ENCODE results near the gene DTD1. TPM values are rescaled to one million over a fixed set of nuclear protein-coding genes. Genes with fewer than 3 reads are reported as not detected.

The DTD1 gene
- total RNA-seq, 1 donor from 2014 or later, result 38.1 TPM

DNA sequence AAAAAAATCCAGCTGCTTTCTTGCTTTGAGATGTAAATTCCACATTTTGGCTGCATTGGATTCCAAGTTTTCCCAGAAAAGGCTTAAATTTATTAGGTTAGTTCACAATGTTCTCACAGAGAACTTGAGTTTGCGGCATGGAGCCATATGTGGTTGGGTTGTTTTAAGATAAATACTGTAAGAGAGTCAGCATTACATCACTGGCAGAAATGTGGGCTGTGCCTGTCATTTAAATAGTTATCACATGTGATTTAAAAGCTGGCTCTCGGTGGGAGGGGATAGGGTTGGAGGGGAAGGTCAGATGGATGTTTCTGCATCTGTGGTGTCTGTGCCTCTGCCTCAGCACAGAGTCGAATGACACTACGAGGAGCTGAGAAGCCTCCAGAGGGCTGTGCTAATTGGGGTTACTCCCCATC lies 151.9 kb downstream of the DTD1 start:
- Histone ChIP-seq H3K4me2 (ENCODE audit: low read length) (peak overlapping the region; percentile 46), H3K4me3 (ENCODE audit: insufficient read depth, low read depth, low read length) (no peak overlapping the region), H3K27ac (ENCODE audit: low read depth, low read length) (no peak overlapping the region), H3K36me3 (ENCODE audit: insufficient read depth, low read length) (peaks cover under 1% of the 10 kb centered on the region), H3K27me3 (ENCODE audit: insufficient read depth, low read length) (no peaks in the 10 kb centered on the region), H2AFZ (ENCODE audit: low read depth, low read length) (no peak overlapping the region), H3K79me2 (ENCODE audit: insufficient read depth, low read length) (no peaks in the 10 kb centered on the region), H3K4me1 (ENCODE audit: insufficient read depth, low read length) (peaks cover 11% of the 10 kb centered on the region), H3K9me3 (ENCODE audit: insufficient read depth, low read depth, low read length) (no peaks in the 10 kb centered on the region), H4K20me1 (ENCODE audit: insufficient read depth, low read length) (no peaks in the 10 kb centered on the region), H3K9ac (ENCODE audit: low read length) (peak overlapping the region; percentile 20)
- Mint-ChIP-seq H3K36me3 (ENCODE audit: low read depth, unreplicated experiment) (peaks cover 4% of the 10 kb centered on the region), H3K4me1 (ENCODE audit: low read depth, unreplicated experiment) (peaks cover 10% of the 10 kb centered on the region), H3K9me3 (ENCODE audit: unreplicated experiment) (peaks cover 2% of the 10 kb centered on the region), H3K27me3 (ENCODE audit: low read depth, unreplicated experiment) (no peaks in the 10 kb centered on the region), H3K4me3 (ENCODE audit: unreplicated experiment) (no peak overlapping the region), H3K27ac (ENCODE audit: unreplicated experiment) (no peak overlapping the region)
- no peak for TF ChIP-seq EZH2 (IDR thresholded peaks at IDR 0.05; ENCODE audit: insufficient read depth, low read length)
- TF ChIP-seq, protein P1, sequence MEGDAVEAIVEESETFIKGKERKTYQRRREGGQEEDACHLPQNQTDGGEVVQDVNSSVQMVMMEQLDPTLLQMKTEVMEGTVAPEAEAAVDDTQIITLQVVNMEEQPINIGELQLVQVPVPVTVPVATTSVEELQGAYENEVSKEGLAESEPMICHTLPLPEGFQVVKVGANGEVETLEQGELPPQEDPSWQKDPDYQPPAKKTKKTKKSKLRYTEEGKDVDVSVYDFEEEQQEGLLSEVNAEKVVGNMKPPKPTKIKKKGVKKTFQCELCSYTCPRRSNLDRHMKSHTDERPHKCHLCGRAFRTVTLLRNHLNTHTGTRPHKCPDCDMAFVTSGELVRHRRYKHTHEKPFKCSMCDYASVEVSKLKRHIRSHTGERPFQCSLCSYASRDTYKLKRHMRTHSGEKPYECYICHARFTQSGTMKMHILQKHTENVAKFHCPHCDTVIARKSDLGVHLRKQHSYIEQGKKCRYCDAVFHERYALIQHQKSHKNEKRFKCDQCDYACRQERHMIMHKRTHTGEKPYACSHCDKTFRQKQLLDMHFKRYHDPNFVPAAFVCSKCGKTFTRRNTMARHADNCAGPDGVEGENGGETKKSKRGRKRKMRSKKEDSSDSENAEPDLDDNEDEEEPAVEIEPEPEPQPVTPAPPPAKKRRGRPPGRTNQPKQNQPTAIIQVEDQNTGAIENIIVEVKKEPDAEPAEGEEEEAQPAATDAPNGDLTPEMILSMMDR (IDR thresholded peaks at IDR 0.05; ENCODE audit: insufficient read depth, low read depth, low read length), result no peak
- FAIRE-seq (no peak), DNase-seq (ENCODE audit: low read depth) (peak; percentile 66)

DNA sequence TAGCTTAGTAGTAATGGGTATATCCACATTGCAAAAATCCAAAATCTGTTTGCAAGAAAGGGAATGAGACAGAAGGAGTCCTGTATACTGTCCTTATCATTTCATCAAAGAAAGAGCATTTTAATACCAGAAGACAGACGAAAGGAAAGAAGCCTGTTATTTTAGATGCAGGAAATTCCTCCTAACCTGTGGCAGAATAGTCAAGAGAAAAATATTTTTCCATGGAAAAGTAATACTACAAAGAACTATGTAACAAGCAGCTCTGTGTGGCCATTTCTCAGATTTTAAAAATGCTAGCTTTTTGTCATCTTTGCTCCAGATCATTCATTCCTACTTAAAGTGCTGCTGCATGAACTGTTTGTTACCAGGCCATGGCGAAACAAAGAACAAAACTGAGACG lies 152.9 kb downstream of the DTD1 start:
- H3K4me2 ChIP-seq (ENCODE audit: low read length), result no peak overlapping the region
- H3K4me1 Mint-ChIP-seq (ENCODE audit: low read depth, unreplicated experiment), result peaks cover 7% of the 10 kb centered on the region

DNA sequence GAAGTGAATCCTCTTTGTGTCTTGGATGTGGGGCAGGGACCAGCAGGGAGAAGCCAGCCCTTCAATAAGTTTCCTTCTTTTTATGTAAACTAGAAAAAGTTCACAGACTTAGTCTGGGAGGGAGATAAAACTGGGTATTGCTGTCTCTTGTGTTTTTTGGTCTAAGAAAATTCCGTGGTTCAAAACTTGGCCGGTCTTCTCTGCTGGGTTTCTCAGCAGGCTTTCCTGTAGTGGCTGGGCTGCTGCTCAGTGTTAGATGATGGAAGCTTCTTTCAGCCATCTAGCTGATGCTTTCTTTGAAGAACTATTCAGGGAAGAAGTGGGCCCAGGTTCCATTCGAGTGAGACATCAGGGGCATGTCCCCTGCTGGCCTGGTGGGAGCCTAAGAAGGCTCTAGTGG lies 155.0 kb downstream of the DTD1 start:
- Histone ChIP-seq H3K79me2 (ENCODE audit: insufficient read depth, low read length) (no peaks in the 10 kb centered on the region), H2AFZ (ENCODE audit: low read depth, low read length) (no peak overlapping the region), H3K9me3 (ENCODE audit: insufficient read depth, low read depth, low read length) (no peaks in the 10 kb centered on the region), H3K27ac (ENCODE audit: low read depth, low read length) (no peak overlapping the region), H3K4me2 (ENCODE audit: low read length) (no peak overlapping the region), H3K4me1 (ENCODE audit: insufficient read depth, low read length) (peaks cover 11% of the 10 kb centered on the region), H3K36me3 (ENCODE audit: insufficient read depth, low read length) (peaks cover 2% of the 10 kb centered on the region), H3K9ac (ENCODE audit: low read length) (no peak overlapping the region), H3K27me3 (ENCODE audit: insufficient read depth, low read length) (no peaks in the 10 kb centered on the region), H4K20me1 (ENCODE audit: insufficient read depth, low read length) (no peaks in the 10 kb centered on the region), H3K4me3 (ENCODE audit: insufficient read depth, low read depth, low read length) (no peak overlapping the region)
- Mint-ChIP-seq H3K27me3 (ENCODE audit: low read depth, unreplicated experiment) (no peaks in the 10 kb centered on the region), H3K4me1 (ENCODE audit: low read depth, unreplicated experiment) (peaks cover 7% of the 10 kb centered on the region), H3K4me3 (ENCODE audit: unreplicated experiment) (no peak overlapping the region), H3K27ac (ENCODE audit: unreplicated experiment) (no peak overlapping the region), H3K9me3 (ENCODE audit: unreplicated experiment) (no peaks in the 10 kb centered on the region), H3K36me3 (ENCODE audit: low read depth, unreplicated experiment) (peaks cover 6% of the 10 kb centered on the region)
- no peak for TF ChIP-seq EZH2 (IDR thresholded peaks at IDR 0.05; ENCODE audit: insufficient read depth, low read length)
- TF ChIP-seq, protein P1 (IDR thresholded peaks at IDR 0.05; ENCODE audit: insufficient read depth, low read depth, low read length), result no peak
- FAIRE-seq, result no peak
- no peak for DNase-seq (ENCODE audit: low read depth)

More for the DNA sequence above, 152.9 kb downstream of the DTD1 start:
- Mint-ChIP-seq H3K36me3 (ENCODE audit: low read depth, unreplicated experiment) (peaks cover 7% of the 10 kb centered on the region), H3K9me3 (ENCODE audit: unreplicated experiment) (peaks cover 2% of the 10 kb centered on the region), H3K27me3 (ENCODE audit: low read depth, unreplicated experiment) (no peaks in the 10 kb centered on the region), H3K27ac (ENCODE audit: unreplicated experiment) (no peak overlapping the region), H3K4me3 (ENCODE audit: unreplicated experiment) (no peak overlapping the region)
- H4K20me1 ChIP-seq (ENCODE audit: insufficient read depth, low read length), result no peaks in the 10 kb centered on the region
- no peaks in the 10 kb centered on the region for H3K9me3 ChIP-seq (ENCODE audit: insufficient read depth, low read depth, low read length)
- no peak overlapping the region for H3K27ac ChIP-seq (ENCODE audit: low read depth, low read length)
- peaks cover 2% of the 10 kb centered on the region for H3K36me3 ChIP-seq (ENCODE audit: insufficient read depth, low read length)
- peaks cover 11% of the 10 kb centered on the region for H3K4me1 ChIP-seq (ENCODE audit: insufficient read depth, low read length)
- no peak overlapping the region for H3K4me3 ChIP-seq (ENCODE audit: insufficient read depth, low read depth, low read length)
- DNase-seq (ENCODE audit: low read depth) (no peak), FAIRE-seq (no peak)
- no peak overlapping the region for H2AFZ ChIP-seq (ENCODE audit: low read depth, low read length)
- H3K79me2 ChIP-seq (ENCODE audit: insufficient read depth, low read length), result no peaks in the 10 kb centered on the region
- TF ChIP-seq EZH2 (IDR thresholded peaks at IDR 0.05; ENCODE audit: insufficient read depth, low read length), result no peak
- TF ChIP-seq, protein P1 (IDR thresholded peaks at IDR 0.05; ENCODE audit: insufficient read depth, low read depth, low read length), result no peak
- H3K9ac ChIP-seq (ENCODE audit: low read length), result no peak overlapping the region
- H3K27me3 ChIP-seq (ENCODE audit: insufficient read depth, low read length), result no peaks in the 10 kb centered on the region

All from astrocyte (in vitro differentiated cells and primary cell).